Measurements from ENCODE around the gene CIAO3.

The CIAO3 gene

GRCh38 chr16:682493-683395 lies 58.1 kb downstream of the CIAO3 start:
- Mint-ChIP-seq H3K9me3 (ENCODE audit: low read depth) (no peaks in the 10 kb centered on the region), H3K4me1 (ENCODE audit: low read depth) (peaks cover 18% of the 10 kb centered on the region), H3K36me3 (peaks cover 2% of the 10 kb centered on the region), H3K27me3 (no peaks in the 10 kb centered on the region), H3K4me3 (peak overlapping the region; percentile 86), H3K27ac (peak overlapping the region; percentile 72)

- H3K36me3 Mint-ChIP-seq = peaks cover 2% of the 10 kb centered on the region
- no peaks in the 10 kb centered on the region for H3K27me3 Mint-ChIP-seq
- no peaks in the 10 kb centered on the region for H3K9me3 Mint-ChIP-seq (ENCODE audit: low read depth)
- H3K4me1 Mint-ChIP-seq (ENCODE audit: low read depth) = peaks cover 15% of the 10 kb centered on the region
- H3K4me3 Mint-ChIP-seq = peak overlapping the region; percentile 86
- H3K27ac Mint-ChIP-seq = peak overlapping the region; percentile 72
Measured at GRCh38 chr16:681746-682427, 58.9 kb downstream of the CIAO3 start.

- Mint-ChIP-seq H3K4me1 (ENCODE audit: low read depth) (peaks cover 15% of the 10 kb centered on the region), H3K36me3 (peaks cover 2% of the 10 kb centered on the region), H3K27ac (peak overlapping the region; percentile 6), H3K9me3 (ENCODE audit: low read depth) (no peaks in the 10 kb centered on the region), H3K4me3 (peak overlapping the region; percentile 86), H3K27me3 (no peaks in the 10 kb centered on the region)
Measured at GRCh38 chr16:680967-681745, 59.6 kb downstream of the CIAO3 start.

GRCh38 chr16:680625-680945 lies 60.2 kb downstream of the CIAO3 start:
- peaks cover 15% of the 10 kb centered on the region for H3K4me1 Mint-ChIP-seq (ENCODE audit: low read depth)
- H3K9me3 Mint-ChIP-seq (ENCODE audit: low read depth) = no peaks in the 10 kb centered on the region
- H3K27me3 Mint-ChIP-seq = no peaks in the 10 kb centered on the region
- peaks cover 2% of the 10 kb centered on the region for H3K36me3 Mint-ChIP-seq
- peak overlapping the region; percentile 86 for H3K4me3 Mint-ChIP-seq
- H3K27ac Mint-ChIP-seq = no peak overlapping the region

GRCh38 chr16:679814-680624 lies 60.8 kb downstream of the CIAO3 start, which contains the start of gene STUB1:
STUB1 (plus strand) TSS chr16:680410; CDS start chr16:680526, 116 bp downstream.
- Mint-ChIP-seq H3K9me3 (ENCODE audit: low read depth) (no peaks in the 10 kb centered on the region), H3K36me3 (peaks cover 2% of the 10 kb centered on the region), H3K4me1 (ENCODE audit: low read depth) (peaks cover 17% of the 10 kb centered on the region), H3K27ac (peak within 1 kb of the TSS; percentile 85), H3K4me3 (peak within 1 kb of the TSS; percentile 86), H3K27me3 (no peaks in the 10 kb centered on the region)

Data from activated naive CD8-positive, alpha-beta T cell (primary cell).